ENCODE results near the gene TEX261.
"Not testable (repeated sequence)": the region's sequence is repeated elsewhere in the genome, so short reads cannot be mapped to it uniquely, and the experiment has no call there.

The TEX261 gene

DNA sequence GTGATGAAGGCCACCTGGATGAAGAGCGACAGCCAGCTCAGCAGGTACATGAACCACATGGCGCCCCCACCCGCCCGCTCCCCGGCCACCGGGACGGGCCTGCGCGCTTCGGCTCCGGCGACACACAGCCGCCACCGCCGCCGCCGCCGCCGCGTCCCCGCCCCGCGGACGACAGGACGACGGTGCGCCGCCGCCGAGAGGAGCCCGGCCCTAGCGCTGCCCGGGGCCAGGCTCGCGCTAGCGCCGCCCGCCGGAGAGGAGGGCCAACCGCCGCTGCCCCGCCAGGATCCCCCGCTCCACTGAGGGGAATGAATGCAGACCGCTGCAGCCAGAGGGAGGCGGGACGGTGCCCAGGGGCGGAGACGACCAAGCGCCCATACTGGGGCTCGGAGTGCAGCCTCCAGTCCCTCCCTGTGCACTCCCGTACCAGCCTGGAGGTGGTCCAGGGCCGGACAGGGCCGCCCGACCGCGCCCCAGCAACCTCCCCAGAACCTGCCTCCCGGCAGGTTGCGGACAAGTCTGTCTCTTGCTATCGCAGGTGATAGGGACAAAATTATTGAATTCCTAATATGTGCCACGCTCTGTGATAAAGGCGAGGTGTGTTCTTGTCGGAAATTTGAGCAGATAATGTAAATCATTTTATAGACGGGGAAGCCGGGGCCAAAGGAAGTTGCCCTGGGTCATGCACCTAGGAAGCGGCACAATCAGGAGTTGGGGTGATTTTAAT is at the start of gene TEX261:
TEX261 (minus strand) TSS at position 175 of the 727 bp plus-strand sequence; CDS start at position 59, 116 bp downstream.
- peak within 1 kb of the TSS; percentile 88 for H3K4me3 ChIP-seq (replicated peaks; ENCODE audit: low read depth, low read length)
- TF ChIP-seq, protein P1, sequence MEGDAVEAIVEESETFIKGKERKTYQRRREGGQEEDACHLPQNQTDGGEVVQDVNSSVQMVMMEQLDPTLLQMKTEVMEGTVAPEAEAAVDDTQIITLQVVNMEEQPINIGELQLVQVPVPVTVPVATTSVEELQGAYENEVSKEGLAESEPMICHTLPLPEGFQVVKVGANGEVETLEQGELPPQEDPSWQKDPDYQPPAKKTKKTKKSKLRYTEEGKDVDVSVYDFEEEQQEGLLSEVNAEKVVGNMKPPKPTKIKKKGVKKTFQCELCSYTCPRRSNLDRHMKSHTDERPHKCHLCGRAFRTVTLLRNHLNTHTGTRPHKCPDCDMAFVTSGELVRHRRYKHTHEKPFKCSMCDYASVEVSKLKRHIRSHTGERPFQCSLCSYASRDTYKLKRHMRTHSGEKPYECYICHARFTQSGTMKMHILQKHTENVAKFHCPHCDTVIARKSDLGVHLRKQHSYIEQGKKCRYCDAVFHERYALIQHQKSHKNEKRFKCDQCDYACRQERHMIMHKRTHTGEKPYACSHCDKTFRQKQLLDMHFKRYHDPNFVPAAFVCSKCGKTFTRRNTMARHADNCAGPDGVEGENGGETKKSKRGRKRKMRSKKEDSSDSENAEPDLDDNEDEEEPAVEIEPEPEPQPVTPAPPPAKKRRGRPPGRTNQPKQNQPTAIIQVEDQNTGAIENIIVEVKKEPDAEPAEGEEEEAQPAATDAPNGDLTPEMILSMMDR (IDR thresholded peaks at IDR 0.05; ENCODE audit: low read length, missing control alignments), result peak; percentile 44
- DNase-seq (ENCODE audit: low read depth), result peak; percentile 84

DNA sequence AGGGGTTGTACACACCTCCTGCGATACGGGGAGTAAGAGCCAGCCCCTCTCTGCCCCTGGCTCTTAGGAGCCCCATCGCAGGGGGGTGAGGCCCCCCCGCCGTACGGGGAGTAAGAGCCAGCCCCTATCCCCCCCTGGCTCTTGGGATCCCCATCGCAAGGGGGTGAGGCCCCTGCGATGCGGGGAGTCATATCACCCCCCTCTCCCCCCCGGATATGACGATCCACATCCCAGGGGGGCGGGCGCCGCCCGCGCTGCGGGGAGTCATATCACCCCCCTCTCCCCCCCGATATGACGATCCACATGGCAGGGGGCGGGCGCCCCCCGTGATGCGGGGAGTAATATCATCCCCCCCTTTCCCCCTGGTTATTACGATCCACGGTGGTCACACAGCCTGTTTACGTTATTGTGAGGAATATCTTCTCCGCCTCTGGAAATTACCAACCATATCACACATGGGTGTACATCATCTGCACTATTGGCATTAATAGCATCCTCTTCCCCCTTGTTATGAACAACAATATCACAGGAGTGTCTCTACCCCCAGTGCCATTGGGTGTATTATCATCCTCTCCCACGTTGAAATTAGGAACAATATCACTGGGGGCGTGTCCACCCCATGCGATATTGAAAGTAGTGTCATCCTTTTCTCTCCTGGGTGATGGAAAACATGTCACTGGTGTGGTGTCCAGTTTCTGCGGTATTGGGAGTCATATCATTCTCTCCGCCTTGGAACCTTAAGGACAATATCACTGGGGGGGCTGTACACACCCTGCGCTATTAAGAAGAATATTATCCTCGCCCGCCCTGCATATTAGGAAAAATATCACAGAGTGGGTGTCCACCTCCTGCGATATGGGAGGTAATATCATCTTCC is 49.1 kb upstream of the TEX261 start:
- no peak overlapping the region for H3K4me3 ChIP-seq (replicated peaks; ENCODE audit: low read depth, low read length)
- TF ChIP-seq, protein P1 (IDR thresholded peaks at IDR 0.05; ENCODE audit: low read length, missing control alignments), result no peak
- DNase-seq (ENCODE audit: low read depth), result no peak

DNA sequence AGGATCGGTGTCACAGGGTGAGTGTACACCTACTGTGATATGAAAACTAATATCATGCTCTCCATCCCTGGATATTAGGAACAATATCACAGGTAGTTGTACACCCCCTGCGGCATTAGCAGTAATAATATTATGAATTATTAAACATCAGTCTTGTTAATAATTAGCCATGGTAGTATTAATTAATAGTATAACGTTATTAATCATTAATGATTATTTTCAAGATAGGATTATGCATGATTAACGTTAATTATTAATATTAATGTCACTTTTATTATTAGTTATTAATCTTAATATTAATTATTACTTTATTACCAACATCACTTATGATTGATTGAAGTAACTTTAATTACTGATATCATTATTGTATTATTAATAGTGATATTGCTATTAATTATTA is 47.6 kb upstream of the TEX261 start:
- H3K4me3 ChIP-seq (replicated peaks; ENCODE audit: low read depth, low read length), result no peak overlapping the region
- TF ChIP-seq, protein P1 (IDR thresholded peaks at IDR 0.05; ENCODE audit: low read length, missing control alignments), result no peak

DNA sequence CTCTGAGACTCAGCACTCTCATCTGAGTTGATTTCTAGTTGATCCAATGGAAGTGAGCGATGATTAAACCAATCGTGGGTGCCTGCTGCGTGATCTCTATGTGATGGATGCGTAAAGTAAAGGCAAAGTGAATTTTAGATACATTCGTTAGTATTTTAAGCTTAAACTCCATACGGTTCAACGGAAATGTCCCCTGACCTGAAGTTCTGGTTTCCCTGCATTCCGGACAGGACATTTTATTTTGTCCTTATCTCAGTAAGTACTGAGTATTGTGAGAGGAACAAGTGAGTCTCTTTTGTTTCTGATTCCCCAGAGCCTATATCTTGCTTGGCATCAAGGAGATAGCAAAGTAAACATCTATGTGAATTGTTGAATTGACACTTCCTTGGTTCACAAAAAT is 41.6 kb upstream of the TEX261 start:
- H3K4me3 ChIP-seq (replicated peaks; ENCODE audit: low read depth, low read length); DNase-seq (ENCODE audit: low read depth): not testable (repeated sequence)

More for the DNA sequence above, 47.6 kb upstream of the TEX261 start:
- DNase-seq (ENCODE audit: low read depth), result no peak

DNA sequence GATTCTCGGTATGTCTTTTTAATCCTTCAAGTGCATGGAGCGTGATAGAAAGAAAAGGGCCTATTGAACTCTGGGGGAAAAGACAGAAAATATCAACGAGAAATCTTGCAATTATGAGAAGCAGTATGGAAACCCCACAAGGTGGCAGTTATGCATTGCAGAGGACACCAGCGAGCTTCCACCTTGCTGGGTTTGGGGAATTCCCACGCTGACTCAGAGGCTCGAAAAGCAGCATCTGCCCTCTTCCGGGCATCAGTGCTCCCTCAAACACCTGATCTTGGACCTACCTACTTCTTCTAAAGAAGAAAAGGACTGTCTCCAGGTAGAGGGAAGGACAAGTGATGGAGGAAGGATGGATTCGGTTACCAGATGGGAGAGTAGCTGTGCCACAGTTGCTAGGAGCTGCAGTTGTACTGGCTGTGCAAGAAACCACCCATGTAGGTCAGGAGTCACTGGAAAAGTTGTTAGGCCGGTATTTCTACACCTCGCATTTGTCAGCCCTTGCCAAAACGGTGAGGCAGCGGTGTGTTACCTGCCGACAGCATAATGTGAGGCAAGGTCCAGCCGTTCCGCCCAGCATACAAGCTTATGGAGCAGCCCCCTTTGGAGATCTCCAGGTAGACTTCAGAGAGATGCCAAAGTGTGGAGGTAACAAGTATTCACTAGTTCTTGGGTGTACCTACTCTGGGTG is 29.0 kb upstream of the TEX261 start:
- DNase-seq (ENCODE audit: low read depth); H3K4me3 ChIP-seq (replicated peaks; ENCODE audit: low read depth, low read length): not testable (repeated sequence)

DNA sequence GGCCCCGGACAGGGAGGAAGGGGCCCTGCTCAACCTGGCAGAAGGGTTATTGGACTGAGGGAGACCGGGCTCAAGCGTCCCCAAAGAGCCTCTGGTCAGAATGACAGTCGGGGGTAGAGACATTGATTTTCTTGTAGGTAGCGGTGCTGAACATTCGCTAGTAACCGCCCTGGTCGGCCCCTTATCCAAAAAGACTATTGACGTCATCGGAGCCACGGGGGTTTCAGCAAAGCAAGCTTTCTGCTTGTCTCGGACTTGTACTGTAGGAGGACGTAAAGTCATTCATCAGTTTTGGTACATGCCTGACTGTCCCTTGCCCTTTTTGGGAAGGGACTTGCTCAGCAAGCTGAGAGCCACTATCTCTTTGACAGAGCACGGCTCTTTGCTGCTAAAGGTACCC is 26.7 kb upstream of the TEX261 start:
- DNase-seq (ENCODE audit: low read depth); H3K4me3 ChIP-seq (replicated peaks; ENCODE audit: low read depth, low read length): not testable (repeated sequence)

DNA sequence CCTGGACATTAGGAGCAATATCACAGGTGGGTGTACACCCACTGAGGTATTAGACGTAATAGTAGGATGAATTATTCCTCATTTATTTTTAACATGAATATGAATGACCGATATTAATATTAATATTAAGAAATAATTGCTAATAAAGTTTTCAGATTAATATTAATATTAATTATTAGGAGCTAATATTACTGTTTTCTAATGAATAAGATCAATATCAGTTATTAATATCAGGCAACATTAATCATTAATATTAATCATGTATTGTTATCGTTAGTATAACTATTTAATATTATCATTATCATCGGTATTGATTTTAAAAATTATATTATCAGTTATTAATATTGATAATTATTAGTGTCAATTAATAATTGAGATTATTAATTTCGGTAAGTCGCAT is 25.3 kb upstream of the TEX261 start:
- not testable (repeated sequence) for DNase-seq (ENCODE audit: low read depth); H3K4me3 ChIP-seq (replicated peaks; ENCODE audit: low read depth, low read length)

DNA sequence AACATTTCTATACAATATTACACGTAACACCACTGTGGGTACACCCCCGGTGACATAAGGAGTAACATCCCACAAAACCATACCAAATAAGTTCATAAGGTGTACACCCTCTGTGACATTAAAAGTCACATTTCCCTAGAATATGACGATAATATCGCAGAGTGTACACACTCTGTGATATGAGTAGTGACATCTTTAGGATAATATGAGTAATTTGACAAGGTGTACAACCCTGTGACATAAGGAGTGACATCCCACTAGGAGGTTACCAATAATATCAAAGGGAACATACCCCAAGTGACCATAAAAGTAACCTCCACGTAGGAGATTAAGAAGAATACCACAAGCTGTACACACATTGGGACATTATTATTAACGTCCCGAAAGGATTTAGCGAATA is 24.0 kb upstream of the TEX261 start:
- no peak overlapping the region for H3K4me3 ChIP-seq (replicated peaks; ENCODE audit: low read depth, low read length)
- TF ChIP-seq, protein P1 (IDR thresholded peaks at IDR 0.05; ENCODE audit: low read length, missing control alignments), result no peak
- DNase-seq (ENCODE audit: low read depth), result no peak

DNA sequence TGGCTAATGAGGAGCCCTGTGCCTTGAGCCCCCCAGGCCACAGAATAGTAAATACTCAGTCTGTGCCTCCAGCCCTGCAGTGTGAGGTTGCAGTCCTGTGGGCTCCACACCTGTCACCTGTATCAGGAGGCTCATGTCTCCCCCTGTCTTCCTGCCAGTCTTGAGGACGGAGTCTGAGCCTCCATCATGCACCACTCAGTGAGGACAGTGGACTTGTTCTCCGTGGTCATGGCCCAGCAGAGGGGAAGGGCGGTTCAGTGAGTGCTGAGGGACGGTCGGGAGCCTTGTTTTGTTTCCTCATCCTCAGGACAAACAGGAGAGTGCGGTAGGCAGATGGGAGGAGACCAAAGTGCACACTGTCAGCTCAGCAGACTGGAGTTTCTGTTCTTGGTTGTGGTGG is 17.1 kb upstream of the TEX261 start:
- H3K4me3 ChIP-seq (replicated peaks; ENCODE audit: low read depth, low read length); DNase-seq (ENCODE audit: low read depth): not testable (repeated sequence)

All from fibroblast of pulmonary artery (primary cell).